Mesenteric fat pad (tissue), 1 donor: ENCODE data around the gene SNRPA1. TPM values are rescaled to one million over a fixed set of nuclear protein-coding genes. Genes with fewer than 3 reads are reported as not detected.
"Not testable (repeated sequence)": the region's sequence is repeated elsewhere in the genome, so short reads cannot be mapped to it uniquely, and the experiment has no call there.

Experiments used
- DNase-seq: peaks from one replicate; pipeline ENCODE4 v3.0.0-alpha.2; 2020; ENCODE audit warnings: low spot score
- total RNA-seq: library from RNA; stranded (reverse); fragmentation: NEBNext Ultra II Directional; extraction: Animal tissue kit (Norgen Biotek cat#: 25700); gene quantifications from one replicate; pipeline ENCODE4 v1.2.1, GENCODE V29; 2021
- donor health status: DM: yes; HTN: yes; CAD: no.

SNRPA1 gene
- total RNA-seq, 1 donor from 2014 or later = 40.8 TPM

GRCh38 chr15:101296418-101297405, 1.7 kb upstream of the SNRPA1 start:
- no peak for DNase-seq

GRCh38 chr15:101295607-101296161, 636 bp upstream of the SNRPA1 start:
- DNase-seq = no peak

- DNase-seq = no peak
Observed at GRCh38 chr15:101293122-101293521, 1.9 kb downstream of the SNRPA1 start.

GRCh38 chr15:101288905-101289513, 6.0 kb downstream of the SNRPA1 start:
- DNase-seq = no peak

GRCh38 chr15:101287342-101287741, 7.7 kb downstream of the SNRPA1 start:
- not testable (repeated sequence) for DNase-seq

- no peak for DNase-seq
Observed at GRCh38 chr15:101286471-101287114, 8.5 kb downstream of the SNRPA1 start.

- no peak for DNase-seq
Observed at GRCh38 chr15:101283931-101284330, 11.1 kb downstream of the SNRPA1 start.

- no peak for DNase-seq
Observed at GRCh38 chr15:101280007-101280406, 15.0 kb downstream of the SNRPA1 start.

- no peak for DNase-seq
Observed at GRCh38 chr15:101277943-101278564, 17.0 kb downstream of the SNRPA1 start.

- peak; percentile 98 for DNase-seq
Observed at GRCh38 chr15:101277038-101277822, 17.8 kb downstream of the SNRPA1 start, which contains the start of gene SELENOS. Gene SELENOS, minus strand, starts transcription at chr15:101277485. Its CDS starts 68 bp downstream, at chr15:101277417.

GRCh38 chr15:101276501-101277037, 18.5 kb downstream of the SNRPA1 start:
- no peak for DNase-seq

GRCh38 chr15:101275018-101275417, 20.0 kb downstream of the SNRPA1 start:
- DNase-seq = no peak

GRCh38 chr15:101273534-101273933, 21.5 kb downstream of the SNRPA1 start:
- DNase-seq = no peak

- no peak for DNase-seq
Observed at GRCh38 chr15:101272584-101272983, 22.5 kb downstream of the SNRPA1 start.

- no peak for DNase-seq
Observed at GRCh38 chr15:101269479-101270223, 25.4 kb downstream of the SNRPA1 start.

GRCh38 chr15:101267320-101268104, 27.5 kb downstream of the SNRPA1 start:
- no peak for DNase-seq

- DNase-seq = no peak
Observed at GRCh38 chr15:101266787-101267186, 28.3 kb downstream of the SNRPA1 start.

- no peak for DNase-seq
Observed at GRCh38 chr15:101266034-101266433, 29.0 kb downstream of the SNRPA1 start.
